ENCODE measurements around the gene MAPK8IP1.

DNA sequence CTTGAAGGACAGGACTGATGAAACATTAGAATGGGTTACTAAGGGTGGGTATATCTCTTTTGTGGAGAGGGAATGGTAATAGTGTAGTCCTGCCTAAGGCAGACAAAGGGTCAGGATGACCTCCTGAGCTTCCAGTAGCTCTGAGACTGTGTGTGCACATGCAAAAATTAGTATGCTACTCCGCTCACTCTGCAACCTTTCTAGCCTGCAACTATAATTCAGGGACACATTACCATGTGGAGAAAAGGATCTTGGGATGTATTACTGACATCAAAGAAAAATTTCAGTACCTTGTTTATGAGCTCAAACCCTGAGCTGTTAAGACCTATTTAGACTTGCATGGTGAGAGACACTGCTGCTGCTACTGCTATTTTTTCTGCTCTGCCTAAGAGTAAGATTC is 62.4 kb downstream of the MAPK8IP1 start:
- no peak for TF ChIP-seq CTCF (IDR thresholded peaks at IDR 0.05; ENCODE audit: low read depth, low read length, missing input control)
- no peak for TF ChIP-seq JUND (IDR thresholded peaks at IDR 0.05)
- TF ChIP-seq, protein P1, sequence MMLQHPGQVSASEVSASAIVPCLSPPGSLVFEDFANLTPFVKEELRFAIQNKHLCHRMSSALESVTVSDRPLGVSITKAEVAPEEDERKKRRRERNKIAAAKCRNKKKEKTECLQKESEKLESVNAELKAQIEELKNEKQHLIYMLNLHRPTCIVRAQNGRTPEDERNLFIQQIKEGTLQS (IDR thresholded peaks at IDR 0.05) = no peak
- no peak for TF ChIP-seq RAD21 (IDR thresholded peaks at IDR 0.05)
- TF ChIP-seq MAX (IDR thresholded peaks at IDR 0.05) = no peak
- no peak for TF ChIP-seq EGR1 (IDR thresholded peaks at IDR 0.05; ENCODE audit: low read depth in 2 of 2)
- no peak for TF ChIP-seq HNF4A (conservative IDR thresholded peaks at IDR 0.05)
- TF ChIP-seq FOXA1 (IDR thresholded peaks at IDR 0.05) = no peak
- TF ChIP-seq REST (IDR thresholded peaks at IDR 0.05) = no peak
- TF ChIP-seq TAF1 (conservative IDR thresholded peaks at IDR 0.05) = no peak
